ENCODE data around the gene EMX1.
"Not testable (repeated sequence)": the region's sequence is repeated elsewhere in the genome, so short reads cannot be mapped to it uniquely, and the experiment has no call there.

EMX1 gene

DNA sequence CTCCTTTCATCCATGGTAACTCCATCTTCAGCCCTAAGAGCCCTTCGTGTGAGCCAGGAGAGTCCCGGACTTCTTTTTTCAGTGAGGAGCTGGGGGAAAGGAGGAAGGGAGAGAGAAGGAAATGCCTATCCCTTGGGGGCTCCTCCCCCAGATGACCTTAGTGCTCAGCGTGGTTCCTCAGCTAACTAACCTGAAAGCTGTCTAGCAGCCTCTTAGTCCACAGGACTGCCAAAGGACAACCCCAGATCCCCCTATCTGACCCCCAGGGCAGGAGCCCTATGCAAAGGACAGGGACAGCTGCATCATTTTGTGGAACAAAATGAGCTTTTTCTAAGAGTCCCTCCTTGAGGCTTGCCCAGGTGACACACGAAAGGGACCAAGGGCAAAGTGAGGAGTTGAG lies 22.2 kb upstream of the EMX1 start:
- Mint-ChIP-seq H3K27ac (no peak overlapping the region), H3K4me1 (peaks cover 8% of the 10 kb centered on the region), H3K27me3 (peaks cover 84% of the 10 kb centered on the region), H3K4me3 (no peak overlapping the region), H3K9me3 (no peaks in the 10 kb centered on the region)
- DNase-seq: no peak
- no peak for ATAC-seq

DNA sequence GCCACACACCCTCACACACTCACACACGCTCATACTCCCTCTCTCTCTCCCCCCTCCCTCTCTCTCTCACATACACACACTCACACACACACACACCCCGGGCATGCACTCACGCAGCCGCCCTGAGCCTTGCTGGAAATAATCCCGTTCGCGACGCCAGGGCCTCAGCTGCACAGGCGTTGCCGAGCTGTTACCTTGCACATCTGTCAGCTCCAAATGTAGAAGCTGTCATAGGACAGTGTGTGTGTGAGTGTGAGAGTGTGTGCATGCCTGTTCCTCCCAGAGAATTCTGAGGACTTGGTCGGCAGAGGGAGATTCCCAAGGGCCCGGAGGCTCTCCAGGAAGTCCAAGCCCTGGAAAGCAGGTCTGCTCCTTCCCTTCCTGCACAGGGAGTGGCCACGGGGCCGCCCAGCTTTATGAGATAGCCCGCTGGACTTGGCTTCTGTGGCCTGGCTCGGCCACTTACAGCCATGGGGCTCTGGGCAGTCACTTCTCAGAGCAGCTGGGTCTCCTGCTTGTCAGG lies 21.5 kb upstream of the EMX1 start:
- peaks cover 8% of the 10 kb centered on the region for H3K4me1 Mint-ChIP-seq
- H3K9me3 Mint-ChIP-seq: no peaks in the 10 kb centered on the region
- peak overlapping the region in 1 of 2 donors; percentile 59 for H3K27ac Mint-ChIP-seq
- peaks cover 84% of the 10 kb centered on the region for H3K27me3 Mint-ChIP-seq
- DNase-seq: no peak
- ATAC-seq: peak; percentile 5
- no peak overlapping the region for H3K4me3 Mint-ChIP-seq

DNA sequence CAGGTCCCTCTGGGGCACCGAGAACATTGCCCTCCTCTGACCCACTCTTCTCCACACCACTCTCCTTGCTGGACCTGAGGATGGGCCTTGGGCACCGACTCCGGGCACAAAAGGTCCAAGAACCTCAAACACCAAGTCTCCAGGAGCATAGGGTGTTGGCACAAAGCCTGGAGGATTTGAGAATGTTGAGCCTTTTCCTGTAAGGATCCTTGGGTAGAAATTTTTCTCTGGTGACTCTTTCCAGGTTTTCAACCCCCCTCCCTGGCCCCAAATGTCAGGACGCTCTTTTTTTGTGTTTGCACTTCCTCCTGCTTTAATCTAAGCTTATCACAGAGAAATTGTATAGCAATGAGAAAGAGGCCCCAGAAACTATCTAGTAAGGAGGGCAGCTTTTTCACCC lies 20.9 kb upstream of the EMX1 start:
- DNase-seq: no peak
- ATAC-seq: no peak
- peaks cover 84% of the 10 kb centered on the region for H3K27me3 Mint-ChIP-seq
- H3K4me1 Mint-ChIP-seq: peaks cover 8% of the 10 kb centered on the region
- H3K27ac Mint-ChIP-seq: no peak overlapping the region
- H3K4me3 Mint-ChIP-seq: no peak overlapping the region
- no peaks in the 10 kb centered on the region for H3K9me3 Mint-ChIP-seq

DNA sequence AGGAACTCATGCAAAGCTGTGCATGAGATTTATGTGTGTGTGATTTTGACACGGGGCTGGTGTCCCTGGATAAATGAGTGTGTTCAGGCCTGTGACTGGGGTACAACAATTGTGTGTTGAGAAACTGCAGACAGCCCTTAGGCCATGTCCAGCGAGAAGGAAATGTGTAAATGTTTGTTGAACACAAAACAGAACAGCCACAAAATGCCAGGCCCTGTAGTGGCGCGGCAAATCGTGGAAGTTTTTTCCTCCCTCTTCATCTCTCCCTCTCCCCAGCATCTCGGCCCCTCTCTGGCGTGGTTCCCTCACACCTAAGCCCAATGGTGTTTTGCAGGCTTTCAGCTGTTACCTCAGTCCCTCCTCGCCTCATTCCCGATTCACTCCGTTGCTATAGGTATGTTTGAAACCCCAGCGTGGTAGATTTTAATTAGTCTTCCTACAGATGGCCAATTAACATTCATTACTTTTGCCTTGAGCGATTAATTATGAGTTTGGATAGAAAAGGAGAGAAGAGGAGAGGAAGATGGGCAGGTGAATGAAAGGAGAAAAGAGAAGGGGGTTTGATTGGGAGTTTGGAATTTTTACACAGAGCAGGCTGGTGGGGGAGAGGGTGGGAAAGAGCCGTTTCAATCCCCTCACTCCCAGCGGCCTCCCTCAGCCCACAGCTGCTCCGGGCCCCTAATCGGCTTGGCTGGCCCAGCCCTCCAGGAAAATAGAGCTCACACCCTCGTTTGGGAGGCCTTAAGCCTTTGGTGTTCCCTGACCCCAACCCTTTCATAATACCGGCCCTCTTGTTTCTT lies 19.3 kb upstream of the EMX1 start:
- Mint-ChIP-seq H3K9me3 (no peaks in the 10 kb centered on the region), H3K27ac (no peak overlapping the region), H3K27me3 (peaks cover 83% of the 10 kb centered on the region), H3K4me3 (no peak overlapping the region), H3K4me1 (peaks cover 8% of the 10 kb centered on the region)
- ATAC-seq (no peak), DNase-seq (no peak)

DNA sequence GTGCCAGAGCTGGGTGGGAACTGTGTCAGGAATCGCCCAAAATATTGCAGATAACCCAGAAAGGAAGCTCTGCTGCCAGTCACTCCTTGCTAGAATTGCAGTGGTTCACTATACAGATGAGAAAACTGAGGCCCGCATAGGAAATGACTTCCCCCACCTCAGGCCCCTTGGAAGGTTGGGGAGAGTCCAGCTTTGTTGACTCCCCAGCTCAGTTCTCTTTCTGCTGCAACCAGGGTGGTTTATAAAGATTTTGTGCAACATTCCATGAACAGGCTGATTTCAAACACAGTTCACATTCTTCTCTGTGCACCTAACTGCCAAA lies 18.8 kb upstream of the EMX1 start:
- Mint-ChIP-seq H3K27ac (no peak overlapping the region), H3K9me3 (no peaks in the 10 kb centered on the region), H3K4me1 (peaks cover 8% of the 10 kb centered on the region), H3K4me3 (no peak overlapping the region), H3K27me3 (peaks cover 84% of the 10 kb centered on the region)
- DNase-seq: no peak
- no peak for ATAC-seq

DNA sequence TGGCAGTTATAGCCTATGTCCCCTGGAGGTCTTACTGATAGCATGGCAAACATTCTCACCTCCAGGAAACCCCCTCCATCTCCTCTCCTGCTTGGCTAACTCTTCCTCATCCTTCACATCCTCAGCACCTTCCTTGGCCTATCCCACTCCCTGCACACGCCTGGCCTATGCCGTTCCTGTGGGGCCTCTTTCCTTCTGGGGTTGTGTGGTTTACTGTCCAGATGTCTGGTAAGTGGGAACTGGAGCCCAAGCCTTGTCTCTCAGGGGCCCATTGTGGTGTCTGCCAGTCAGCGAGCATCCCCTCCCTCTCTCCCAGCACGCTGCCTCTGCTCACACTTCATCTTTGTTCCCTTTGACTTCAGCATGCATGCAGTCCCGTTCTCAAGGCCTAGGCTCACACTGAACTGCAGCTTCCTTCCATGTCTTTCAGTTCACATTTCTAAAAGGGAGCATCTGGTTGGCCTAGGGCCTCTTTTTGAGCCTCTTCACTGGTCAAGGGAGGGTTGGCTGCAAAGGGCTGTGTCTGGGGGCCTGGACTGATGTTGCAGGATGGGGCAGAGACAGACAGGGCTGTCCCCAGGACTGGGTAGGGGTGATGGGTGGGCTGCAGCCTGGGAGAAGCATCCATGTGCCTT lies 17.0 kb upstream of the EMX1 start:
- Mint-ChIP-seq H3K4me1 (peaks cover 6% of the 10 kb centered on the region), H3K4me3 (no peak overlapping the region), H3K9me3 (no peaks in the 10 kb centered on the region), H3K27ac (no peak overlapping the region), H3K27me3 (peaks cover 73% of the 10 kb centered on the region)
- DNase-seq (no peak), ATAC-seq (no peak)

DNA sequence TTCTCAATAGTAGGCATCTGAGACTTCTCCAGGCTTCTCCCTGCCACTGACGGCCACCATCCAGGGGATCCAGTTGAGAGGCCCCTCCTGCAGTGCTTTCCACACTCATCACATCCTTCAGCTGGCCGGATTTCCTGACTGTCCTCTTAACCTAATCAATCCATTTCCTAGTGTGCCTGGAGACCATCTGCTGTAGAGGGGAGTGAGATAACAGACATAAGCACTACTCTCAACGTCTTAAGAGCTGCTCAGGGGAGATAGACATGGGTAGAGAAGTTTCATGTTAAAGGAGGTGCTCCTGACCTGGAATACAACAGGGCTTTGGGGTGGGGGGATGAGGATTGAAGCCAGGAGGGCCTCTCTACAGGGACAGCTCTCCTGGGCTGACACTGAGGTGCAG lies 15.9 kb upstream of the EMX1 start:
- Mint-ChIP-seq H3K27ac (no peak overlapping the region), H3K27me3 (peaks cover 66% of the 10 kb centered on the region), H3K4me1 (no peaks in the 10 kb centered on the region), H3K4me3 (no peak overlapping the region), H3K9me3 (no peaks in the 10 kb centered on the region)
- no peak for ATAC-seq
- no peak for DNase-seq

DNA sequence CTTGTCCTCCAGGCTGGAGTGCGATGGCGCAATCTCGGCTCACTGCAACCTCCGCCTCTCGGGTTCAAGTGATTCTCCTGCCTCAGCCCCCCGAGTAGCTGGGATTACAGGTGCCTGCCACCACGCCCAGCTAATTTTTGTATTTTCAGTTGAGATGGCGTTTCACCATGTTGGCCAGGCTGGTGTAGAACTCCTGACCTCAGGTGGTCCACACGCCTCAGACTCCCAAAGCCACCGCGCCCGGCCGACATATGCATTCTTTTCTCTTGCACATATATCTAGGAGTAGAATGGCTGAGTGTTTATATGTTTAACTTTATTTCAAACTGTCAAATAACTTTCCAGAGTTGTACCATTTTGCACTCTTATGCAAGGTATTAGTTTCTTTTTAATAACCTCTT lies 9.9 kb upstream of the EMX1 start:
- DNase-seq, H3K4me1 Mint-ChIP-seq, H3K9me3 Mint-ChIP-seq, ATAC-seq, H3K4me3 Mint-ChIP-seq, H3K27ac Mint-ChIP-seq: not testable (repeated sequence)
- peaks cover 69% of the 10 kb centered on the region for H3K27me3 Mint-ChIP-seq

DNA sequence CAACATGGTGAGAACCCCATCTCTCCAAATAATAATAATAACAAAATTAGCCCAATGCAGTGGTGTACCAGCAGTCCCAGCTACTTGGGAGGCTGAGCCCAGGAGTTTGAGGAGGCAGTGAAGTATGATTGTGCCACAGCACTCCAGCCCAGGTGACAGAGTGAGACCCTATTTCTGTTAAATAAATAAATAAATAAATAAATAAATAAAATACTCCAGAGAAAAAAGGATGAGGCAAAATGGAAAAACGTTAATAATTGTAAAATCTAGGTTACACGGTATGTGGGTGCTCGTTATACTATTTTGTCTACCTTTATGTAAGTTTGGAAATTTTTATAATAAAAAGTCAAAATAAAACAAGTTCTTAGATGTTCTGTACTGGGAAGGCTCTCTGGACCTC lies 8.6 kb upstream of the EMX1 start:
- no peaks in the 10 kb centered on the region for H3K9me3 Mint-ChIP-seq
- no peak overlapping the region for H3K27ac Mint-ChIP-seq
- H3K4me3 Mint-ChIP-seq: no peak overlapping the region
- DNase-seq (no peak), ATAC-seq (no peak)
- H3K27me3 Mint-ChIP-seq: peaks cover 70% of the 10 kb centered on the region
- no peaks in the 10 kb centered on the region for H3K4me1 Mint-ChIP-seq

DNA sequence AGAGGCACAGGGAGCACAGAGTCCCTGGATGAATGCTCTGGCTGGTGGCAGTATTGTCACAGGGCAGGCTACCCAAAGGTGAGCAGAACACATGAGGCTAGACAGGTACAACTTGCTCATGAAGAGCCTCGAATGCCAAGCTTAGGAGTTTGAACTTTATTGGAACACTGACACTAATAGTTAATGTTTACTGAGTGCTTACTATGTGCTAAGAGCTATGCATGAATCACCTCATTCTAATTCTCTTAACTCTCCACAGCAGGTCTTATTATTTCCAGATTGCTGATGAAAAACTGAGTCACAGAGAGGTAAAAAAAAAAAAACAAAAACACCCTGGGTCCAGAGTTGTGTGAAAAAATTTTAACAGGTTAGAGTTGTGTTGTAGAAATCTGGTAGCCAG lies 6.1 kb upstream of the EMX1 start:
- ATAC-seq (no peak), DNase-seq (no peak)
- Mint-ChIP-seq H3K4me1 (peaks cover 21% of the 10 kb centered on the region), H3K4me3 (no peak overlapping the region), H3K9me3 (no peaks in the 10 kb centered on the region), H3K27me3 (peaks cover 85% of the 10 kb centered on the region), H3K27ac (no peak overlapping the region)

DNA sequence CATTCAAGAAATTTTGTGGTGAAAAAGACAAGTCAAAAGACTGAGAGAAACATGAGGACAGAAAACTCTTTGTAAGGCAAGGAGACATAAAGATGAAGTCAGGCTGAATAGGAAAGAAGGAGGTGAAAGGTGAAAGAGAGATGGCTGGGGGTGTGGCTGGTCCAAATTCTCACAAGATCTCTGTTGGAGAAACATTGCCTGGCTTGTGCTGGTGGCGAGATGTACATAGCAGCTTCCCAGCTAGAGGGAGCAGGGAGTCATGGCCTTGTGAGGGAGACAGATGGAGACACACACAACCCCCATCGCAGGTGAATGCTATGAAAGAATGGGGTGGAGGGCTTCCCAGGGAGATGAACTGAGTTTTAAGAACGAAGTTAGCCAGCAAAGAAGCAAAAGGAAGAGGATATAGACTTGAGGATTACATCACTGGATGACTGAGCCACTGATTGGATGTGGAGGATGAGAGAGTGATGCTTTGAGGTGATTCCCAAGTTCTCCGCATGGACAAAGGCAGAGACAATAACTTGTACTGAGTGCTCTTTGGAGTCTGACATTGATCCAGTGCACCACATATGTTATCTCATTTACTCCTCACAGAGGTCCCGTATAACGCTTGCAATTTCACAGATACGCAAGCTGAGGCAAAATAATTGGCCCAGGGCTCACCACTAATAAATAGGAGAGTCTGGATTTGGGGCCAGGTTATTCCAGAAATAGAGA lies 3.7 kb upstream of the EMX1 start:
- H3K4me3 Mint-ChIP-seq: no peak overlapping the region
- H3K27ac Mint-ChIP-seq: no peak overlapping the region
- peaks cover 87% of the 10 kb centered on the region for H3K27me3 Mint-ChIP-seq
- no peaks in the 10 kb centered on the region for H3K9me3 Mint-ChIP-seq
- DNase-seq: no peak
- peaks cover 34% of the 10 kb centered on the region for H3K4me1 Mint-ChIP-seq
- ATAC-seq: no peak

DNA sequence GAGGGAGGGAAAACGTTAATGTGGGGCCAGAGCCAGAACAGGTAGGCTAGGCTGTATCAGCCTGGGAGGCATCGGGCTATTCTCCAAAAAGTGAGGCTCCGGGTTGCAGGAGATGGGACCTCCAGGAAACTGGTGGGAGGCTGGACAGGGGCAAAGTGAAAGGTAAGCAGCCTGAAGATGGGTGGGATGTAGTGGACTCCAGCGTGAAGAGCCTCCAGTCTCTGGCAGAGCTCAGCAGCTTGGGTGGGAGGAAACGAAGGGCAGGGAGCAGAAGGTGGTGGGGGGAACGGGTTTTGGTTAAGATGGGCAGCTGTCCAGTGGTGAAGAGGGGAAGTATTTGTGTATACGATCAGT lies 3.1 kb upstream of the EMX1 start:
- Mint-ChIP-seq H3K27me3 (peaks cover 88% of the 10 kb centered on the region), H3K27ac (no peak overlapping the region), H3K4me1 (peaks cover 36% of the 10 kb centered on the region), H3K4me3 (no peak overlapping the region), H3K9me3 (no peaks in the 10 kb centered on the region)
- no peak for DNase-seq
- no peak for ATAC-seq

DNA sequence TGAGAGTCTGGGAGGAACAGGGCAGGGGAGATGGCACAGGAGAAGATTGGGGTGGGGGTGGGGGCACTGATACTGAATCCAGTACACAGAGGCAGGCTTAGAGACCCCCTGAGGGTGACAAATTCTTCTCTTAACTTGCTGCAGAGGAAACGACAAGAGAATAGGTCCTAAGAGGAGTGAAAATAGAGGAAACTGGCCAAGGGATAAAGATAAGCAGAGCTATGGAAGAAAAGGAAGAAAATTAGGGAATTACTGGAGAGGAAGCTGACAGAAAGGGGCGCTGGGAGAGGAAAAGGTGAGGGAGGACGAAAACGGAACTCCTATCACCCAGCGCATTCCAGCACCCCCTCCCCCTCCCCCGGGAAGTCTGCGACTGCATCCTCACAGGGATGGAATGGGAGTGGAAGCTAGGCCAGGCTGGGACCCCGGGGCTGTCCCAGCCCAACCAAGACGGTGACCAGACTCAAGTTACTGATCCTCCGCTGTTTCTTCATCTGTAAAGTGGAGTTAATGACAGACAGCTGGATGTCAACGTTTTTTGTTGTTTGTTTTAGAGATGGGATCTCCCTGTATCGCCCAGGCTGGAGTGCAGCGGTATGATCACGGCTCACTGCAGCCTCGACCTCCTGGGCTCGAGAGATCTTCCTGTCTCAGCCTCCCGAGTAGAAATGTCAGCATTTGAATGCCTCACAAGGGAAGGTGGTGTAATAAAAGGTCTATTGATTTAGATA lies 2.6 kb upstream of the EMX1 start:
- no peak overlapping the region for H3K27ac Mint-ChIP-seq
- H3K9me3 Mint-ChIP-seq: no peaks in the 10 kb centered on the region
- H3K4me1 Mint-ChIP-seq: peaks cover 42% of the 10 kb centered on the region
- DNase-seq: no peak
- peaks cover 88% of the 10 kb centered on the region for H3K27me3 Mint-ChIP-seq
- no peak for ATAC-seq
- peak overlapping the region in 1 of 2 donors; percentile 65 for H3K4me3 Mint-ChIP-seq

DNA sequence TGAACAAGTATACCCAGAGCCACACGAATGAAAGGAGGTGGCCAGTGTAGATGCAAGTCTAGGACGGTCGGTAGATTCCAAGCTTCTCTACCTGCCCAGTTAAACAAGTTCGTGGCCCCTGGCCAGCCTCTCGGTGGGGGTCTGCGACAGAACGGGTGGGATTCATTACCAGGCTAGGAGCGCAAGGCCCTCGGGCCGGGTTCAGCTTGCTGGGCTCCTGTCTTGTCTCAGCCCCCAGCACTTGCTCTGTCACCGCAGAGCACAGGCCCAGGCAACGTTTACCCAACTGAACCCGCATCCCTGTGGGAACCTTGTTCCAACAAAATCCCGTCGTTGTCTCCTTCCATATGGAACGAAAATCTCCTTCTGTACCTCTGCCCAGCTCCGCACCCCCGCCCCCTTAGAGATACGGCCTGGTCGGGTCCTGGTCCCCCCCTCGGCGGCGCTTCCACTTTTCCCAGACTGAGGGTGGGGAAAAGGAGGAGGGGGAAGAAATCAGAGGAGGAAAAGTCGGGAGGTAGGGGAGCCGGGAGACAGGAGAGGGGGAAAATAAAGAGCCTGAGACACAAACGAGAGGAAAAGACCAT lies 1.9 kb upstream of the EMX1 start:
- ATAC-seq: no peak
- DNase-seq: no peak
- Mint-ChIP-seq H3K9me3 (no peaks in the 10 kb centered on the region), H3K4me3 (peak overlapping the region; percentile 65 to 75), H3K4me1 (peaks cover 49% of the 10 kb centered on the region), H3K27ac (peak overlapping the region in 1 of 2 donors; percentile 56), H3K27me3 (peaks cover 88% of the 10 kb centered on the region)

All from stimulated activated naive CD8-positive, alpha-beta T cell treated with anti-CD3 and anti-CD28 coated beads, Interleukin-15, amount 100 ng/mL, for 72 hours (primary cell).